HepG2 (cell line): Measurements from ENCODE around the gene DLG5. TPM values are rescaled to one million over a fixed set of nuclear protein-coding genes. Genes with fewer than 3 reads are reported as not detected.

ENCODE experiments used
- ATAC-seq: fragments of 200-7000 bp; cut with Tn5 transposase; 3 replicates; pipeline ENCODE4 v1.9.1; 2020; ENCODE audit warnings: mild to moderate bottlenecking, moderate library complexity
- BruUV-seq: library from RNA; stranded (reverse); fragments of 400-500 nt; replicated peaks from 2 replicates; lab custom pipeline; 2021; lab: Mats Ljungman, UMichigan
- CTCF ChIA-PET: fragments of 300-600 bp; formaldehyde crosslinking; extraction: SDS; loops from one replicate; lab custom pipeline; 2021; ENCODE audit warnings: low total read pairs, inconsistent platforms, low intra/inter-chr PET ratio; lab: Yijun Ruan, JAX
- POLR2A ChIA-PET: fragments of 350-600 bp; sonication (Branson Sonifier 250); formaldehyde crosslinking; loops from one replicate; lab custom pipeline; 2020; ENCODE audit warnings: antibody characterized with exemption, inconsistent platforms; lab: Yijun Ruan, JAX
- DNase-seq: peaks from one replicate; pipeline ENCODE4 v3.0.0-alpha.2; 2015; ENCODE audit warnings: low spot score
- FAIRE-seq: peaks from 3 replicates; lab custom pipeline; 2011; peaks lifted over from hg19 to GRCh38; lab: Jason Lieb, UNC
- H2AFZ ChIP-seq: one replicate; pipeline ENCODE4 v1.6.1; 2011; ENCODE audit warnings: low read length, inconsistent platforms
- H3K27ac ChIP-seq: fragments of 300-600 bp; 3 replicates; pipeline ENCODE4 v1.8.0; 2011; ENCODE audit warnings: mixed run types, mild to moderate bottlenecking, mixed read lengths, low read length, inconsistent platforms; ENCODE audit not compliant: insufficient read depth; ENCODE audit errors: extremely low read length
- H3K27me3 ChIP-seq, 2 experiments: fragments of 200-600 bp in 1 of 2; 2 replicates in 1 of 2; 3 replicates in 1 of 2; pipeline versions ENCODE4 v1.6.0 to v1.8.0; 2011; ENCODE audit warnings: low read length in 2 of 2, mild to moderate bottlenecking in 2 of 2, moderate library complexity in 2 of 2, inconsistent platforms in 1 of 2; ENCODE audit not compliant: insufficient read depth in 2 of 2, control insufficient read depth in 1 of 2
- H3K36me3 ChIP-seq, 2 experiments: fragments of 200-600 bp in 1 of 2; replicated peaks in 1 of 2; 2 replicates in 1 of 2; 3 replicates in 1 of 2; pipeline versions ENCODE4 v1.5.1 to v1.8.0; 2011; ENCODE audit warnings: low read length in 2 of 2, inconsistent platforms in 1 of 2; ENCODE audit not compliant: insufficient read depth in 2 of 2, control insufficient read depth in 1 of 2
- H3K4me1 ChIP-seq: 2 replicates; pipeline ENCODE4 v1.5.1; 2012; ENCODE audit warnings: low read length, inconsistent platforms; ENCODE audit not compliant: insufficient read depth
- H3K4me2 ChIP-seq: 2 replicates; pipeline ENCODE4 v1.6.0; 2011; ENCODE audit warnings: low read depth, low read length, inconsistent platforms
- H3K4me3 ChIP-seq, 3 experiments: fragments of 200-600 bp in 1 of 3; sonication (generic), shearing (Covaris generic) in 1 of 3; replicated peaks in 1 of 3; 2 replicates each; pipeline ENCODE4 v1.5.1; 2011 to 2016; ENCODE audit warnings: low read length in 3 of 3, inconsistent platforms in 2 of 3, low read depth in 2 of 3, mild to moderate bottlenecking in 2 of 3, control low read depth in 1 of 3, mixed read lengths in 1 of 3; ENCODE audit not compliant: insufficient read depth in 1 of 3
- H3K79me2 ChIP-seq: one replicate; pipeline ENCODE4 v1.6.1; 2011; ENCODE audit warnings: low read length, inconsistent platforms; ENCODE audit not compliant: insufficient read depth
- H3K9ac ChIP-seq: 2 replicates; pipeline ENCODE4 v1.6.0; 2011; ENCODE audit warnings: mild to moderate bottlenecking, low read depth, low read length, inconsistent platforms; ENCODE audit not compliant: insufficient read depth
- H3K9me3 ChIP-seq: 2 replicates; pipeline ENCODE4 v1.5.1; 2012; ENCODE audit warnings: mild to moderate bottlenecking, low read length
- H4K20me1 ChIP-seq: 2 replicates; pipeline ENCODE4 v1.6.0; 2011; ENCODE audit warnings: inconsistent platforms, mild to moderate bottlenecking, low read length, moderate library complexity; ENCODE audit not compliant: insufficient read depth
- CCAR2 ChIP-seq: fragments of 200-400 bp; formaldehyde crosslinking; optimal IDR thresholded peaks from 2 replicates; pipeline ENCODE3; 2018; ENCODE audit warnings: low read depth, mild to moderate bottlenecking, low read length, moderate library complexity
- DZIP1 ChIP-seq: sonication (generic); formaldehyde crosslinking; IDR thresholded peaks from 2 replicates; pipeline ENCODE4 v1.5.0; 2020; ENCODE audit warnings: mild to moderate bottlenecking, missing genetic modification reagents
- HIC2 ChIP-seq: sonication (generic); formaldehyde crosslinking; IDR thresholded peaks from 2 replicates; pipeline ENCODE4 v1.9.0; 2022; ENCODE audit warnings: low read depth, missing genetic modification reagents
- NFE2L1 ChIP-seq: sonication (generic); formaldehyde crosslinking; IDR thresholded peaks from 2 replicates; pipeline ENCODE4 v1.4.0; 2020; ENCODE audit warnings: missing genetic modification reagents, mild to moderate bottlenecking, borderline replicate concordance
- POLR2G ChIP-seq: fragments of 200-400 bp; formaldehyde crosslinking; IDR thresholded peaks from 2 replicates; pipeline ENCODE4 v1.6.1; 2018; ENCODE audit warnings: mild to moderate bottlenecking, low read depth, low read length, moderate library complexity
- RBAK ChIP-seq: sonication (generic); formaldehyde crosslinking; IDR thresholded peaks from 2 replicates; pipeline ENCODE4 v1.5.1; 2020; ENCODE audit warnings: mild to moderate bottlenecking, missing genetic modification reagents
- ZBTB33 ChIP-seq: sonication (generic); formaldehyde crosslinking; IDR thresholded peaks from 2 replicates; pipeline ENCODE4 v1.4.0; 2020; ENCODE audit warnings: missing genetic modification reagents
- ZMYM2 ChIP-seq: sonication (generic); formaldehyde crosslinking; IDR thresholded peaks from 2 replicates; pipeline ENCODE4 v1.8.0; 2022; ENCODE audit warnings: mild to moderate bottlenecking, missing genetic modification reagents
- ZNF225 ChIP-seq: sonication (generic); formaldehyde crosslinking; IDR thresholded peaks from 2 replicates; pipeline ENCODE4 v1.4.0; 2020; ENCODE audit warnings: mild to moderate bottlenecking, missing genetic modification reagents
- ZNF430 ChIP-seq: sonication (generic); formaldehyde crosslinking; IDR thresholded peaks from 2 replicates; pipeline ENCODE4 v1.9.0; 2021; ENCODE audit warnings: mild to moderate bottlenecking, missing genetic modification reagents
- ZNF740 ChIP-seq: sonication (generic); formaldehyde crosslinking; IDR thresholded peaks from 2 replicates; pipeline ENCODE4 v1.4.0; 2020; ENCODE audit warnings: missing genetic modification reagents
- ZNF761 ChIP-seq: sonication (generic); formaldehyde crosslinking; conservative IDR thresholded peaks from 2 replicates; pipeline ENCODE4 v1.4.0; 2020; ENCODE audit warnings: mild to moderate bottlenecking, missing genetic modification reagents
- WGBS: methylation state at CpG from one replicate; pipeline ENCODE4 v1.1.6; 2017; ENCODE audit warnings: low lambda C conversion rate; 5-methylcytosine and 5-hydroxymethylcytosine counted together
- in situ Hi-C: cut with HindIII; loops from 2 replicates; pipeline ENCODE4 v1.10.0; 2017; ENCODE audit warnings: low pct_unique_long_range_greater_than_20kb; ENCODE audit not compliant: extremely low pct_ligation_motif_present
- intact Hi-C: fragments of 100-400 bp; cut with micrococcal nuclease; formaldehyde crosslinking; loops from one replicate; pipeline ENCODE4 v1.10.0; 2022; ENCODE audit not compliant: unreplicated experiment
- polyA plus RNA-seq, 8 experiments: library from polyadenylated mRNA; depleted of rRNA in 3 of 8; stranded (reverse) in 7 of 8; unstranded in 1 of 8; fragments of >200 nt; fragmentation: Illumina TruSeq in 4 of 8; extraction: Trizol in 4 of 8; gene quantifications; 2 replicates each; pipeline versions ENCODE4 v1.2.1 to v1.2.3, GENCODE V29; 2011 to 2016; ENCODE audit warnings: low read depth in 4 of 8, missing spikeins in 1 of 8, mixed read lengths in 1 of 8; ENCODE audit not compliant: insufficient read depth in 1 of 8
- total RNA-seq, 5 experiments: library from RNA; depleted of rRNA; stranded (reverse); fragments of >200 nt; fragmentation: Illumina TruSeq; extraction: Trizol; gene quantifications; 2 replicates each; pipeline ENCODE4 v1.2.3, GENCODE V29; 2016; ENCODE audit warnings: low read depth in 1 of 5

DLG5 gene
- total and polyA plus RNA-seq, 2 of the 13 experiments (the other 11 are each of a cell fraction or from before 2014, with no cell fraction given) = 15.5 to 18.2 TPM

- TF ChIP-seq ZNF761 (CRISPR knock-in tag) (no peak), ZBTB33 (CRISPR knock-in tag) (no peak), DZIP1 (CRISPR knock-in tag) (no peak), RBAK (no peak), ZMYM2 (CRISPR knock-in tag) (no peak), POLR2G (no peak)
Measured at GRCh38 chr10:77884181-77884580, 42.4 kb downstream of the DLG5 start (continued).

GRCh38 chr10:77881636-77882035 lies 44.9 kb downstream of the DLG5 start:
- Histone ChIP-seq H3K79me2 (peaks cover 27% of the 10 kb centered on the region), H3K4me3 (no peak overlapping the region), H3K27me3 (no peaks in the 10 kb centered on the region), H3K9me3 (no peaks in the 10 kb centered on the region), H3K4me2 (no peak overlapping the region), H3K9ac (no peak overlapping the region), H3K27ac (no peak overlapping the region), H3K4me1 (peaks cover 52% of the 10 kb centered on the region), H2AFZ (no peak overlapping the region), H3K36me3 (no peaks in the 10 kb centered on the region; a peak in 1 of 5 replicates), H4K20me1 (no peaks in the 10 kb centered on the region)
- in situ Hi-C loops (no loop called here), intact Hi-C loops (no loop called here)
- ChIA-PET POLR2A (no interaction called here), CTCF (no interaction called here)
- 74% methylated on average over 3 of the region's 4 CpGs for WGBS
- FAIRE-seq (no peak), DNase-seq (peak; percentile 58), ATAC-seq (no peak)
- no TSS peak for BruUV-seq
- TF ChIP-seq CCAR2 = no peak
- peak; percentile 19; the same call in 1 of the 2 replicates for TF ChIP-seq HIC2
- TF ChIP-seq NFE2L1 = no peak
- no peak for TF ChIP-seq ZNF430 (CRISPR knock-in tag)
- TF ChIP-seq ZNF740 (CRISPR knock-in tag) = no peak
- no peak for TF ChIP-seq ZNF225 (CRISPR knock-in tag)
